ENCODE data around the gene FBXL17. TPM values are rescaled to one million over a fixed set of nuclear protein-coding genes. Genes with fewer than 3 reads are reported as not detected.

The FBXL17 gene
- total and polyA plus RNA-seq, 7 donors: 6.2 to 36.1 (median 30.3) TPM

DNA sequence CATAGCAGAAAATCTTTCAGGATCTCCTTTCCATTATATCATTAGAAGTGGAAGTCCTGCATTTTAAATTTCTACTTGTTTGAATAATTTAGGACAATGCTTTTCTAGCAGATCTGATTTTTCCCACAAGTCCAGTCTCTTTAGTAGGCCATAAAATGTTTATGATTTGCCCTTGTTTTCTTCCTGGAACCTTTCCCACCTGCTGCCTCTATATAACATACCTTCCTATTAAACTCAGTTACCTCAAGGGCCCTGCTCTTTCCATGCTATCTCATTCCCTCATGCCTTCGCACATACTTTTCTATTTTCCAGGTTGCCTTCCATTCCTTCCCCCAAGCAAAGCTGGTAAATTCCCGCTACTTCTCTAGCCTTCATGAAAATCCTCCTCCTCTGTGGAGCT, 524.1 kb downstream of the FBXL17 start:
- DNase-seq (no peak), ATAC-seq (no peak)
- Histone ChIP-seq H3K36me3 (ENCODE audit: insufficient read depth in 1 of 2, low read depth in 1 of 2) (peaks cover 0 to 10% of the 10 kb centered on the region in 2 donors), H3K4me3 (no peak overlapping the region), H3K4me1 (no peaks in the 10 kb centered on the region), H3K27me3 (ENCODE audit: insufficient read depth in 3 of 3, low read length in 2 of 3) (no peaks in the 10 kb centered on the region), H3K9me3 (no peaks in the 10 kb centered on the region), H3K27ac (no peak overlapping the region)
- 98 to 100% (median 100%) methylated on average over 2 of the region's 2 CpGs for whole genome bisulfite sequencing, 3 donors
- intact Hi-C loops (cut with DNase I): no loop called here
- TF ChIP-seq, protein P1, sequence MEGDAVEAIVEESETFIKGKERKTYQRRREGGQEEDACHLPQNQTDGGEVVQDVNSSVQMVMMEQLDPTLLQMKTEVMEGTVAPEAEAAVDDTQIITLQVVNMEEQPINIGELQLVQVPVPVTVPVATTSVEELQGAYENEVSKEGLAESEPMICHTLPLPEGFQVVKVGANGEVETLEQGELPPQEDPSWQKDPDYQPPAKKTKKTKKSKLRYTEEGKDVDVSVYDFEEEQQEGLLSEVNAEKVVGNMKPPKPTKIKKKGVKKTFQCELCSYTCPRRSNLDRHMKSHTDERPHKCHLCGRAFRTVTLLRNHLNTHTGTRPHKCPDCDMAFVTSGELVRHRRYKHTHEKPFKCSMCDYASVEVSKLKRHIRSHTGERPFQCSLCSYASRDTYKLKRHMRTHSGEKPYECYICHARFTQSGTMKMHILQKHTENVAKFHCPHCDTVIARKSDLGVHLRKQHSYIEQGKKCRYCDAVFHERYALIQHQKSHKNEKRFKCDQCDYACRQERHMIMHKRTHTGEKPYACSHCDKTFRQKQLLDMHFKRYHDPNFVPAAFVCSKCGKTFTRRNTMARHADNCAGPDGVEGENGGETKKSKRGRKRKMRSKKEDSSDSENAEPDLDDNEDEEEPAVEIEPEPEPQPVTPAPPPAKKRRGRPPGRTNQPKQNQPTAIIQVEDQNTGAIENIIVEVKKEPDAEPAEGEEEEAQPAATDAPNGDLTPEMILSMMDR (IDR thresholded peaks at IDR 0.05): no peak

DNA sequence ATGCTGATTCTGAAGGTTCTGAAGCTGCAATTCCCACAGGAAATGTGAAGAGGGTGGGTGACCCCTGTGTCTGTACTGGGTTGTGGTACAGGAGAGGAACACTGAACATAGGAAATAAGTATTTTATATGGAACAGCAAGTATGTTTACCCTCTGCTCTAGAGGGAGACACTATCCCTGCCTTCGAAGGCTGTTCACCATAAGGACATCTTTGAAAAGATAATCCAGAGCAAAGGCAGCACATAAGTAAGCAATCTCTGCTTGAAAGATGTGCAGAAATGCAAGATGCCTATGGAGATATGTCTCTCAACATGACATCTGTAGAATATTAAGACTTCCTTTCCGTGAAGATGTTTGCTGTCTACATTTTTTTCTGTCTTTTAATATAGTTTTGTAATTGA, 526.7 kb downstream of the FBXL17 start:
- TF ChIP-seq, protein P1 (IDR thresholded peaks at IDR 0.05): no peak
- whole genome bisulfite sequencing, 3 donors: 76 to 80% (median 80%) methylated on average over 2 of the region's 2 CpGs
- no peak overlapping the region for H3K4me3 ChIP-seq
- no peaks in the 10 kb centered on the region for H3K4me1 ChIP-seq
- no peak for ATAC-seq
- intact Hi-C loops (cut with DNase I): no loop called here
- no peak overlapping the region for H3K27ac ChIP-seq
- no peak for DNase-seq
- no peaks in the 10 kb centered on the region for H3K36me3 ChIP-seq (ENCODE audit: insufficient read depth in 1 of 2, low read depth in 1 of 2)
- H3K9me3 ChIP-seq: no peaks in the 10 kb centered on the region
- no peaks in the 10 kb centered on the region for H3K27me3 ChIP-seq (ENCODE audit: insufficient read depth in 3 of 3, low read length in 2 of 3)

DNA sequence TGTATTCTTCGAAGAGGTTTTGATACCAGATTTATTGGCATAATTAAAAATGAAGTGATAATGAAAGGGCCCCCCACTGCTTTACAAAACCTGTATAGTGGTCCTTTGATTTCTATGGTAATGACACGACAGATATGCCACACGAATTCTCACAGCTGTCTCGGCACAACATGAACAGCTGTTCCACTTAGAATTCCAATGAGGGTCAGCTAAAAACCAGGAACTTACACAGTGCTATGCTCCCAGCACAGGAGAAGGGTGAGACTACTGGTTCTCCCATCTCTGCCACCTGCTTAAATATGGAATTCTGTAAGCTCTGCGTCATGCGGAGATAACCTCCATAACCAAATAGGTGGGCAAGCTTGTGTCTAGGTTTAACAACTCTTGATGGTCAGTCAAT, 528.2 kb downstream of the FBXL17 start:
- TF ChIP-seq, protein P1 (IDR thresholded peaks at IDR 0.05): no peak
- Histone ChIP-seq H3K36me3 (ENCODE audit: insufficient read depth in 1 of 2, low read depth in 1 of 2) (no peaks in the 10 kb centered on the region), H3K27ac (no peak overlapping the region), H3K4me3 (no peak overlapping the region), H3K27me3 (ENCODE audit: insufficient read depth in 3 of 3, low read length in 2 of 3) (no peaks in the 10 kb centered on the region), H3K9me3 (no peaks in the 10 kb centered on the region), H3K4me1 (no peaks in the 10 kb centered on the region)
- DNase-seq (no peak), ATAC-seq (no peak)
- intact Hi-C loops (cut with DNase I): no loop called here
- WGBS, 3 donors: 34 to 55% (median 36%) methylated on average over 6 of the region's 6 CpGs

DNA sequence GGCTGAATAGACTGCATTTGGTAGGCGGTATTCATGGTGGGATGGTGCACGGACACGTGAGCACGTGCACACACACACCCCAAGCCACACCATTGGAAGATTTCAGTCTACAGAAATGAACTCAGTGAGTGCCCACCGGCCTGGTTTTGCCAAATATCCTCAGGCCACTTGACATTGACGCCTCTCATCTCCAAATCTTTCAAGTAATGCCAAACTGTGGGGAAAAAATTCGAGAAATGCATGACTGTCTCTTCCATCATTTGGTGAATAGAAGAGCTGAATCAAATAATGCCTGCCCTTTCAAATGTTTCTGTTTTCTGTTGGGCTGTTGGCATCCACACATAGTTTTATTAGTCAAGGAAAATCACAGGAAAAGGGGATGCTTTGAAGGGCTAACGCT, 528.9 kb downstream of the FBXL17 start:
- DNase-seq: no peak
- Histone ChIP-seq H3K27me3 (ENCODE audit: insufficient read depth in 3 of 3, low read length in 2 of 3) (no peaks in the 10 kb centered on the region), H3K27ac (no peak overlapping the region), H3K4me1 (no peaks in the 10 kb centered on the region), H3K9me3 (no peaks in the 10 kb centered on the region), H3K4me3 (no peak overlapping the region), H3K36me3 (ENCODE audit: insufficient read depth in 1 of 2, low read depth in 1 of 2) (no peaks in the 10 kb centered on the region)
- intact Hi-C loops (cut with DNase I): no loop called here
- ATAC-seq: no peak
- 57 to 67% (median 60%) methylated on average over 8 of the region's 8 CpGs for WGBS, 3 donors
- TF ChIP-seq, protein P1 (IDR thresholded peaks at IDR 0.05): no peak

DNA sequence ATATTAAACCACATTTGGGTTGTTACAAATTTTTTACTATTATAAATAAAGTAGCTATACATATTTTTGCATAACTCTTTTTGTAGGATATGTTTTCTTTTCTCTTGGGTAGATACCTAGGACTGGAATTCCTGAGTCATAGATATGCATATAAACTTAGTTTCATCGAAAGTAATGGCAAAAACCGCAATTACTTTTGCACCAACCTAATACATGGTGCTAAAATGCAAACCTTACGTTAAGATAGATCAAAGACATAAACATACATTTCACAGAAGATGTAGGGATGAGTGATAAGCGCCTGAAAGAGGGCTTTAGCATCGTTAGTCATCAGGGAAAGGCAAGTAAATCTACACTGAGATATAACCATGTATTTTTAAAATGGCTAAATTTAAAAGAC, 532.8 kb downstream of the FBXL17 start:
- intact Hi-C loops (cut with DNase I): no loop called here

More for the DNA sequence above, 532.8 kb downstream of the FBXL17 start:
- H3K27me3 ChIP-seq (ENCODE audit: insufficient read depth in 3 of 3, low read length in 2 of 3): no peaks in the 10 kb centered on the region
- 92 to 96% (median 95%) methylated on average over 5 of the region's 5 CpGs for WGBS, 3 donors
- ATAC-seq: no peak
- no peaks in the 10 kb centered on the region for H3K36me3 ChIP-seq (ENCODE audit: insufficient read depth in 1 of 2, low read depth in 1 of 2)
- no peak for DNase-seq
- H3K9me3 ChIP-seq: no peaks in the 10 kb centered on the region
- no peak overlapping the region for H3K27ac ChIP-seq
- no peak overlapping the region for H3K4me3 ChIP-seq
- no peaks in the 10 kb centered on the region for H3K4me1 ChIP-seq
- TF ChIP-seq, protein P1 (IDR thresholded peaks at IDR 0.05): no peak

All from psoas muscle (tissue), 8 donors.